GM18861 (cell line): ENCODE data around the gene CKMT2.

ENCODE experiments used
- ATAC-seq: cut with Tn5 transposase; IDR thresholded peaks from one replicate; pipeline ENCODE4 v1.9.1; 2021; ENCODE audit not compliant: unreplicated experiment

CKMT2 gene

DNA sequence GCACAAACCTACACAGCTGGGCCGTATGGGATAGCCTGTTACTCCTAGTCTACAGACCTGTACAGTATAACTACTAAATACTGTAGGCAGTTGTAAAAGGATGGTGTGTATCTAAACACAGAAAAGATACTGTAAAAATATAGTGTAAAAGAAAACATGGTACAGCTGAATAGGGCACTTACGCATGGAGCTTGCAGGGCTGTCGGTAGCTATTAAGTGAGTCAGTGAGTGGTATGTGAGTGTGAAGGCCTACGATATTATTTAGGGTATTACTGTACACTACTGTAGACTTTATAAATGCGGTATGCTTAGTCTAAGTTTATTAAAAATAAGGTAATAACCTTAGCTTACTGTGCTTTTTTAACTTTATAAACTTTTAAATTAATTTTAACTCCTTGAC, 69.5 kb downstream of the CKMT2 start:
- no peak for ATAC-seq

DNA sequence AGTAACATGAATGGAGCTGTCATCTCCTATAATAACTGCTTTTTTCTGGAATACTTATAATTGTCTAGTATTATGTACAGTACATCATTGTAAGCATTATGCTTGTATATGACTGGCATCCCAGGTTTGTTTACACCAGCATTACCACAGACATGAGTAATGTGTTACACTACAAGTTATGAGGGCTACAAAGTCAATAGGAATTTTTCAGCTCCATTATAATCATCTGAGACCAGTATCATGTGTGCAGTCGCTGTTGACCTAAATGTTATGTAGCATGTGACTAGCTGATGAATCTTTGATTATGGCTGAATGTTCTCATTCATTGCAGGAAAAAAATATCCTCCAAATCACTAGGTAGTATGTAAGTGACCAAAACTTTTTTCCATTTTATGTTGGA, 70.4 kb downstream of the CKMT2 start:
- ATAC-seq, result no peak

DNA sequence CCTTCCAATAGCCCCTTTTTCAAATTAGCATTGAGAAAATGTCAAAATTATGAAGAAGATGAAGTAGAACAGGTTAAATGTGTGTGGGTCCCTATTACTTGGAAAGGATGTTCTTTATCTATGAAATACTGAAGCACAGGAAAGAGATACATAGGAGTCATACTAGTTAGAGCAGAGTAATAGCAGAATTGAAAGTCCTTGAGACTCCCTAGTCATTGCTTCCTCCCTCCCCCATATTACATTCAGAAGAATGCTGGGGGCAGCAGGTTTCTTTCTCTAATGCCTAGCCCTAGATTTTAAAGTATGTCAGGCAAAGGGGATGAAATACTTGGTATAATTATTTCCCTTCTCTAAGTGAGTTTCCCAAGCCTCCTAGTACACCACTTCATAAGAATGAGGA, 72.7 kb downstream of the CKMT2 start:
- ATAC-seq, result no peak

DNA sequence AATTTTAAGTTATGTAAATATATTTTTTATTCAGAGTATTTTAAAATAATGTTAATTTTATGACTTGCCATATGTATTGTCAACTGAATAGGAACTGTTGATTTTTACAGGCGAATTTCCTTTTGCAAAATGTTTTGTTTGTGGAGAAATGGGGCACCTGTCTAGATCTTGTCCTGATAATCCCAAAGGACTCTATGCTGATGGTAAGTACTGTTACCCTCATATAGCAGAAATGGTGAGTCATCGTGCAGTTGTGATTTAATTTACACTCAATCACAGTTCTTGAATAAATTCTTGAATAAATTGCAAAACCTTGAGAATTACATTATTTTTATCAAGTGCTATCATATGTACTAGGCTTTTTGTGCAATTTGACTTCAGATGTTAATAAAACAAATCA, 75.7 kb downstream of the CKMT2 start:
- no peak for ATAC-seq

DNA sequence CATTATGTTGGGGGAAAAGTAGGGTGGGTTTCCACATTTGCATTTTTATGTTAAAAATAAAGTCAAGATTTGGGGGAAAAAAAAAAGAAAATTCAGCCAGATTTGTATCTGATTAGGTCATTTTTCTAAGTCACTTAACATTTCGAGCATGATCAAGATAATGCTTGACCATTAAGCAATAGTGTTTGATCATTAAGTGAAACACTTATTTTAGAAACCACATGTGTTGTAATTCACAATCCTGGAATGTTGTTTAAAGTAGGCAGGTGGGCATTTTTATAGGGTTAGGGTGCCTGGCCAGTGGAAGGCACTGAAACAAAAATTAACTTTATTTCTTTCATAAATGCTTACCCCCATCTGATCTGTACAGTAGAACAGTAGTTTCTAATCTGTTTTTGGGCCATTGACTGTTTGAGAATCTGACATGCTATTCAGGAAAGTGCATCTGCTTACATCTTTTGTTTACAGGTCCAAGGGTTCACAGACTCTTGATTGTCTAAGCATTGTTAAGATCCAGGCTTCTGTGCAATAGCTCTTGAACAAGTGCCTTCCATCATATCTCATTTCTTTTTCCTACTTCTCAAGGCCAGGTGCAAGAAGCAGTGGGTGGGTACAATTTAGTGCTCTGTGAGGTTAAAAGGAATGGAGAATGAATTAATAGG, 77.4 kb downstream of the CKMT2 start:
- ATAC-seq, result no peak

DNA sequence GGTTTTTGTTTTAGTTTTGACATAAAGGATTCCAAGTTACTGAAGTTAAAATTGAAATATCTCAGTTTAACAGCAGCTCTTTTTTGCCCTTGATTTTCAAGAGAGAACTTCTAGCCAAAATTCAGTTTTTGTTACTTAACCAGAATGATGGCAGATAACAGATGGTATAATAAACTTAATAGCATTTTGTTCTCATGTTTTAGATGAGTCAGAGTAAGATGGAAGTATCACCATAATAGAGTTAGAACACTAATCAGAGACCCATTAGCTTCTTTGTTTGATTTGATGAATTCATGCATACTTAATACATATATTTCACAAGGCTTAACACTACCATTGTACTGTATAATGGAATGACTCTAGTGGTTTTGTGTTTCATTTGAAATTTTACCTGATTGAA, 80.2 kb downstream of the CKMT2 start:
- no peak for ATAC-seq

DNA sequence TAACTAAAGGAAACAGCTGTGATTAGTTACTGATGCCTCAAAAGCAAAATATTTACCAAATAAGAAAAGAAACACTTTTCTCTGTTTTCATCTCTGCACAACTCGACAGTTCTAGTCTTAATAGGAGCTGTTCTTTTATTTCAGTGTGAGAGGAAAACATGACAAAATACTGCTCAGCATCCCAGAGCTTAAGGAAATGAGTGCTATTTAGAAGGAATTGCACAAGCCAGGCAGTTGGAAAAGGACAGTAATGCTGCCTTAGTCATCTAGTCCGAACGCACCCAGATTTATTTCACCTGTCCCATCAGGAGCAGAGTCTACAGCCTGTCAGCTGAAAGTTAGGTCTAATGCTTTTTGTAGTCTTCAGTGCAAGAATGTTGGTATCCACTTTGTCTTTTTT, 80.6 kb downstream of the CKMT2 start:
- ATAC-seq, result no peak

DNA sequence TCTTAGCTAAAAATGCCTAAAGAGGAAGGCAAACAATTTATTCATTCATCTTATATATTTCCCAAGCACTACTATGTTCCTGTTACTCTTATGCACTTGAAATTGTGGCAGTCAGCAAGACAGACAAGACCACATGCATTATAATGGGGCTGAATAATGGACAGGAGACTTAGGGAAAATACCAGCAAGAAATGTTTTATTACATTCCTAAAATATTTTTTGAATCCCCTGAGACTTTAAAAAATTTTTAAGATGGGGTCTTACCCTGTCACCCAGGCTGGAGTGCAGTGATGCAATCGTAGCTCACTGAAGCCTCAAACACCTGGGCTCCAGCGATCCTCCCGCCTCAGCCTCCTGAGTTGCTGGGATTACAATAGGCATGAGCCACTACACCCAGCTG, 81.5 kb downstream of the CKMT2 start:
- no peak for ATAC-seq

DNA sequence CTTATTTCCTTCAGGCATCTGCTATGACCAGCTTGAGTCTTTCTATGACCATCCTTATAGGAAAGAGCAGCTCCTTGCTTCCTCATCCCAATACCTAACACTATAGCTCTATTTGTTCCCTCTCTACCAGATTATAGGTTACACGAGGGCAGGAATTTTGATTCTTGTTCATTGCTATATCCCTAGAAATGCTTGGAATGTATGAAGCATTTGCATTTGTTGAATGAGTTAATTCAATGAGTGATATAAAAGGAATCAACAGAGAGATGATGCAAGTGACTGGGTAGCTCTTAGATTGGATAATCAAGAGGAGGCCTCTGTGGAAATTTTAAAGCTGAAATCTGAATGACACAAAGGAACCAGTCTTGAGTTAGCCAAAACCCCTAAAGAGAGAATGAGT, 82.2 kb downstream of the CKMT2 start:
- no peak for ATAC-seq

DNA sequence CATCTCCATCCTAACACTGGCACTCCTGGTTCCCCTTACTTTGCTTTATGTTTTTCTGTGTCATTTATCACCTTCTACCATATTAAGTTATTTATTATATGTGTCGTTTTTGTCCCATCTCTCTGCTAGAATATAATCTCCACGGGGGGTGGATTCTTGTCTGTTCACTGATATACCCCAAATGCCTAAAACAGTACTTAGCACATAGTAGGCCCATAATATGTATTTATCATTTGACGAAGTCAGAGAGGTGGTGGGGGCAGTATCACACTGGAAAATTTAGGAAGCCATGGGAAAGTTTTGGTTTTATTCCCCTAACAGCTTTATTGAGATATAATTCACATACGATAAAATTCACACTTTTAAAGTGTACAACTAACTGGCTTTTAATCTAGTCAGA, 82.7 kb downstream of the CKMT2 start:
- no peak for ATAC-seq
